CD4-positive, alpha-beta T cell treated with Interleukin-12 subunit alpha and Interleukin-12 subunit beta, for 1 hour (primary cell): Measurements from ENCODE around the gene CLEC2A.
A peak's percentile ranks its signal among the peaks of the same experiment; 100 is the strongest.
"Not testable (repeated sequence)": the region's sequence is repeated elsewhere in the genome, so short reads cannot be mapped to it uniquely, and the experiment has no call there.

Experiments used
- DNase-seq: peaks from one replicate; pipeline ENCODE4 v3.0.0-alpha.2; 2020

Gene CLEC2A

GRCh38 chr12:9932270-9932669 lies at the start of gene CLEC2A:
CLEC2A (minus strand) TSS chr12:9932370; CDS start chr12:9932329, 41 bp downstream.
- no peak for DNase-seq

- DNase-seq = no peak
Measured at GRCh38 chr12:9980126-9980525, 48.0 kb upstream of the CLEC2A start.

- DNase-seq = no peak
Measured at GRCh38 chr12:9977916-9978315, 45.7 kb upstream of the CLEC2A start.

- DNase-seq = not testable (repeated sequence)
Measured at GRCh38 chr12:9976626-9977025, 44.5 kb upstream of the CLEC2A start.

GRCh38 chr12:9975614-9976013 lies 43.4 kb upstream of the CLEC2A start:
- DNase-seq = no peak

GRCh38 chr12:9974731-9975130 lies 42.6 kb upstream of the CLEC2A start:
- DNase-seq = not testable (repeated sequence)

GRCh38 chr12:9973949-9974348 lies 41.8 kb upstream of the CLEC2A start:
- no peak for DNase-seq

GRCh38 chr12:9971181-9971580 lies 39.0 kb upstream of the CLEC2A start, which contains the start of gene CLEC12A:
CLEC12A (plus strand) TSS chr12:9971409; CDS start chr12:9971597, 188 bp downstream.
- no peak for DNase-seq

GRCh38 chr12:9969673-9970072 lies 37.5 kb upstream of the CLEC2A start:
- DNase-seq = no peak

- DNase-seq = no peak
Measured at GRCh38 chr12:9961901-9962300, 29.7 kb upstream of the CLEC2A start.

GRCh38 chr12:9961106-9961505 lies 28.9 kb upstream of the CLEC2A start:
- no peak for DNase-seq

GRCh38 chr12:9960590-9960989 lies 28.4 kb upstream of the CLEC2A start:
- no peak for DNase-seq

- peak; percentile 27 for DNase-seq
Measured at GRCh38 chr12:9957834-9958233, 25.7 kb upstream of the CLEC2A start.

GRCh38 chr12:9952954-9953729 lies 21.0 kb upstream of the CLEC2A start:
- DNase-seq = not testable (repeated sequence)

- peak; percentile 50 for DNase-seq
Measured at GRCh38 chr12:9951026-9951675, 19.0 kb upstream of the CLEC2A start.

GRCh38 chr12:9948606-9949296 lies 16.6 kb upstream of the CLEC2A start:
- peak; percentile 32 for DNase-seq

- DNase-seq = no peak
Measured at GRCh38 chr12:9947674-9948073, 15.5 kb upstream of the CLEC2A start.

- no peak for DNase-seq
Measured at GRCh38 chr12:9944391-9944790, 12.2 kb upstream of the CLEC2A start.

GRCh38 chr12:9943240-9943639 lies 11.1 kb upstream of the CLEC2A start:
- peak; percentile 19 for DNase-seq

GRCh38 chr12:9941838-9942237 lies 9.7 kb upstream of the CLEC2A start:
- no peak for DNase-seq

- DNase-seq = peak; percentile 36
Measured at GRCh38 chr12:9940375-9940774, 8.2 kb upstream of the CLEC2A start.

- no peak for DNase-seq
Measured at GRCh38 chr12:9936591-9936990, 4.4 kb upstream of the CLEC2A start.

GRCh38 chr12:9935026-9935425 lies 2.9 kb upstream of the CLEC2A start:
- DNase-seq = no peak

GRCh38 chr12:9933958-9934357 lies 1.8 kb upstream of the CLEC2A start:
- DNase-seq = no peak
